ENCODE measurements around the gene COA7. TPM values are rescaled to one million over a fixed set of nuclear protein-coding genes. Genes with fewer than 3 reads are reported as not detected.

COA7 gene
- total and polyA plus RNA-seq, 2 of the 8 experiments (the other 6 are each of a cell fraction or from before 2014, with no cell fraction given), result 23.2 to 61.8 TPM

DNA sequence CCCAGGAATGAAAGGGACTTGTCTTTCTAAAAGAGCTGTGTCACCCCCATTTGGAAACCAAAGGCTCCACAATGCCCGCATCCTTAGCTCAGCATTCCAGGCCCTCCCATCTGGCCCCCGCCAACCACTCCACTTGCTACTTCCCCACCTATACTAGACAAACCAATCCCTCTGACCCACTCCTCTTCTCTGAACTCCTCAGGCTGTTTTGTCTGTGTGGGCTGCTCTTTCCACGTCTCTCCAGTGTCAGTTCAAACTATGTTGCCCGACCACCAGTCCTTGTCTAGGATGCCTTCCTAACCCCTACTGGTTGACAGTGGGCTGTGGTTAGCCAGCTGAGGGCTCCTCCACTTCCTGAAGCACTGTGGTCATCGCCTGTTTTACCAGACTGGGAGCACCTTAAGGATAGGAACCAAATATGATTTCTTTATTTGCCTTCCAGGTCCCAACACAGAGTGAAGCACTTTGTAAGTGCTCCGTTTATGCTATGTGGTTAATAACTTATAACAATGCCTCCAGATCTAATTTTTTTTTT lies 8.1 kb upstream of the COA7 start (continued):
- TF ChIP-seq SAP30 (IDR thresholded peaks at IDR 0.05; ENCODE audit: insufficient read depth, insufficient replicate concordance, low read length), result no peak
- no peak for TF ChIP-seq RFX5 (IDR thresholded peaks at IDR 0.05; ENCODE audit: borderline replicate concordance, low read depth, low read length)
- TF ChIP-seq, protein P1, sequence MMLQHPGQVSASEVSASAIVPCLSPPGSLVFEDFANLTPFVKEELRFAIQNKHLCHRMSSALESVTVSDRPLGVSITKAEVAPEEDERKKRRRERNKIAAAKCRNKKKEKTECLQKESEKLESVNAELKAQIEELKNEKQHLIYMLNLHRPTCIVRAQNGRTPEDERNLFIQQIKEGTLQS (IDR thresholded peaks at IDR 0.05; ENCODE audit: insufficient read depth, low read depth, low read length), result no peak
- TF ChIP-seq SUZ12 (IDR thresholded peaks at IDR 0.05; ENCODE audit: low read length), result no peak
